Esophagus squamous epithelium (tissue), 4 donors: Measurements from ENCODE around the gene CYCS.

Source experiments
- POLR2A ChIP-seq, 4 donors: fragments of 450-650 bp; IDR thresholded peaks; one replicate each; pipeline ENCODE4 v1.6.1; 2017; ENCODE audit warnings: antibody characterized with exemption in 4 of 4, mild to moderate bottlenecking in 4 of 4, moderate library complexity in 3 of 4
- TF ChIP-seq, protein P1 (sequence below), 6 experiments: fragments of 450-650 bp in 4 of 6; fragments of 200-600 bp in 2 of 6; sonication (generic) in 2 of 6; IDR thresholded peaks; one replicate each; pipeline ENCODE4 v1.5.1; 2016 to 2019; ENCODE audit warnings: antibody characterized with exemption in 6 of 6, mild to moderate bottlenecking in 4 of 6, moderate library complexity in 4 of 6

- TF ChIP-seq, protein P1, sequence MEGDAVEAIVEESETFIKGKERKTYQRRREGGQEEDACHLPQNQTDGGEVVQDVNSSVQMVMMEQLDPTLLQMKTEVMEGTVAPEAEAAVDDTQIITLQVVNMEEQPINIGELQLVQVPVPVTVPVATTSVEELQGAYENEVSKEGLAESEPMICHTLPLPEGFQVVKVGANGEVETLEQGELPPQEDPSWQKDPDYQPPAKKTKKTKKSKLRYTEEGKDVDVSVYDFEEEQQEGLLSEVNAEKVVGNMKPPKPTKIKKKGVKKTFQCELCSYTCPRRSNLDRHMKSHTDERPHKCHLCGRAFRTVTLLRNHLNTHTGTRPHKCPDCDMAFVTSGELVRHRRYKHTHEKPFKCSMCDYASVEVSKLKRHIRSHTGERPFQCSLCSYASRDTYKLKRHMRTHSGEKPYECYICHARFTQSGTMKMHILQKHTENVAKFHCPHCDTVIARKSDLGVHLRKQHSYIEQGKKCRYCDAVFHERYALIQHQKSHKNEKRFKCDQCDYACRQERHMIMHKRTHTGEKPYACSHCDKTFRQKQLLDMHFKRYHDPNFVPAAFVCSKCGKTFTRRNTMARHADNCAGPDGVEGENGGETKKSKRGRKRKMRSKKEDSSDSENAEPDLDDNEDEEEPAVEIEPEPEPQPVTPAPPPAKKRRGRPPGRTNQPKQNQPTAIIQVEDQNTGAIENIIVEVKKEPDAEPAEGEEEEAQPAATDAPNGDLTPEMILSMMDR (IDR thresholded peaks at IDR 0.05) = no peak
- no peak for TF ChIP-seq POLR2A (IDR thresholded peaks at IDR 0.05)
These were observed 2.7 kb downstream of the CYCS start for GRCh38 chr7:25122373-25122772.
